Chondrocyte (in vitro differentiated cells): ENCODE results near the gene CD207. TPM values are rescaled to one million over a fixed set of nuclear protein-coding genes. Genes with fewer than 3 reads are reported as not detected.
A peak's percentile ranks its signal among the peaks of the same experiment; 100 is the strongest.

Experiments used
- DNase-seq: peaks from one replicate; pipeline ENCODE4 v3.0.0; 2021; ENCODE audit warnings: mixed read lengths, low spot score
- H3K27ac Mint-ChIP-seq: one replicate; pipeline ENCODE4 v1.8.0; 2021; ENCODE audit warnings: mild to moderate bottlenecking, moderate library complexity, mixed read lengths; ENCODE audit not compliant: unreplicated experiment
- H3K27me3 Mint-ChIP-seq: 2 replicates; pipeline ENCODE4 v1.8.0; 2021; ENCODE audit warnings: low read depth, mixed read lengths
- H3K36me3 Mint-ChIP-seq: 2 replicates; pipeline ENCODE4 v1.8.0; 2021; ENCODE audit warnings: low read depth, mixed read lengths
- H3K4me1 Mint-ChIP-seq: 2 replicates; pipeline ENCODE4 v1.8.0; 2021; ENCODE audit warnings: low read depth, mild to moderate bottlenecking, mixed read lengths
- H3K4me3 Mint-ChIP-seq: one replicate; pipeline ENCODE4 v1.8.0; 2021; ENCODE audit warnings: mild to moderate bottlenecking, moderate library complexity, mixed read lengths; ENCODE audit not compliant: unreplicated experiment
- H3K9me3 Mint-ChIP-seq: 2 replicates; pipeline ENCODE4 v1.8.0; 2021; ENCODE audit warnings: low read depth, mixed read lengths
- total RNA-seq: library from RNA; stranded (reverse); gene quantifications from 3 replicates; pipeline ENCODE4 v1.2.1, GENCODE V29; 2021
- TF ChIP-seq, protein P1 (sequence below): fragments of 200-600 bp; sonication (generic); IDR thresholded peaks from 2 replicates; pipeline ENCODE4 v1.5.0; 2021; ENCODE audit warnings: antibody characterized with exemption, mild to moderate bottlenecking, moderate library complexity

CD207 gene
- total RNA-seq, 1 donor from 2014 or later = not detected

DNA sequence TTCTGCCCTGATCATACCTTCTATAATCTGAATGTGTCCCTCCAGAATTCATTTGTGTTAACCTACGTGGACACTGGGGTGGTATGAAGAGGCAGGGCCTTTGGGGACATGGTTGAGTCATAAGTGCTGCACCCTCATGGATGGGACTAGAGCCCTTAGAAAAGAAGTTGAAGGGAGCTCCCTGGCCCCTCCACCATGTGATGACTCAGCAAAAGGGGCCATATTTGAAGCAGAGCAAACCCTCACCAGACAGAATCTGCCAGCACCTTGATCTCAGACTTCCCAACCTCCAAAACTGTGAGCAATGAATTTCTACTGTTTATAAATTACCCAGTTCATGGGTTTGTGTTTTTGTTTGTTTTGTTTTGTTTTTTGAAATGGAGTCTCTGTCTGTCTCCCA, 33.4 kb upstream of the CD207 start:
- Mint-ChIP-seq H3K27ac (no peak overlapping the region), H3K27me3 (peaks cover 32% of the 10 kb centered on the region), H3K9me3 (no peaks in the 10 kb centered on the region), H3K4me3 (no peak overlapping the region), H3K36me3 (no peaks in the 10 kb centered on the region), H3K4me1 (peaks cover 4% of the 10 kb centered on the region)
- TF ChIP-seq, protein P1, sequence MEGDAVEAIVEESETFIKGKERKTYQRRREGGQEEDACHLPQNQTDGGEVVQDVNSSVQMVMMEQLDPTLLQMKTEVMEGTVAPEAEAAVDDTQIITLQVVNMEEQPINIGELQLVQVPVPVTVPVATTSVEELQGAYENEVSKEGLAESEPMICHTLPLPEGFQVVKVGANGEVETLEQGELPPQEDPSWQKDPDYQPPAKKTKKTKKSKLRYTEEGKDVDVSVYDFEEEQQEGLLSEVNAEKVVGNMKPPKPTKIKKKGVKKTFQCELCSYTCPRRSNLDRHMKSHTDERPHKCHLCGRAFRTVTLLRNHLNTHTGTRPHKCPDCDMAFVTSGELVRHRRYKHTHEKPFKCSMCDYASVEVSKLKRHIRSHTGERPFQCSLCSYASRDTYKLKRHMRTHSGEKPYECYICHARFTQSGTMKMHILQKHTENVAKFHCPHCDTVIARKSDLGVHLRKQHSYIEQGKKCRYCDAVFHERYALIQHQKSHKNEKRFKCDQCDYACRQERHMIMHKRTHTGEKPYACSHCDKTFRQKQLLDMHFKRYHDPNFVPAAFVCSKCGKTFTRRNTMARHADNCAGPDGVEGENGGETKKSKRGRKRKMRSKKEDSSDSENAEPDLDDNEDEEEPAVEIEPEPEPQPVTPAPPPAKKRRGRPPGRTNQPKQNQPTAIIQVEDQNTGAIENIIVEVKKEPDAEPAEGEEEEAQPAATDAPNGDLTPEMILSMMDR = no peak
- DNase-seq = no peak

DNA sequence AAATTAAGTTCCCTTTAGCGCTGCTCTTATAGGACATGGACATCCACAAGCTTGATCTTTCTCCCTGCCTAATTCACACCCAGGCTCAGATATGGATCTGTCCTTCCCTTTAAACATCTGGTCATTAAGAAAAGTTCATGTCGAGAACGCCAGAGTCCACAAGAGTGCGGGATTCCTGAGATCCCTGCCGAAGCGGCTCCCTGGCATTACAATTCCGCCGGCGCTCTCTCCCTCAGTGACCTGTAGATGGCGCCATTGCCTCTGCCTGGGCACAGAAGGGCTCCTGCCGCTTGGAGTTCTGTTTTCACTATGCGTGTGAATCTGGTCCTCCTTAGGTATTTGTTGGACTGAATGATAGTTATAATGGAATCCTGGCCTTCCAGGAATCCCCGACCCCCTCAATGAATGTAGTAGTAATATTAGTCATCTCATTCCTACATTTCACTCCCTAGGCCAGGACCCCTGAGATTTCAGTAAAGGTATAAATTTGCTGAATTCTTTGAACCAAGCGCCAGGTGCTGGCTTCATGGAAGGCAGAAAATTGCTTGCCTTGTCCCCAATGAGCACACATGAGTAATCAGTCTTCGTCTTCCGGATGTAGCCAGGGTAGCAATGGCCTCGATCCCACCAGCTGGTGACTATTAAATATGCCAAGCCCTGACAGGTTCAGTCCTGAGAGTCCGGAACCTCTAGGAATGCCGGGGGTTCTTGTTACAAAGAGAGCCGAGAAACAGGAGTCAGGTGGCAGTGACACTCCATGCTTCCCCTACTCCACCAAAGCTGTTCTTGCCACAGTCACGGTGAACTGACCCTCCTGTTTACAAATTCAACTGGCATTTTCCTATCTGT, 26.4 kb upstream of the CD207 start:
- Mint-ChIP-seq H3K9me3 (no peaks in the 10 kb centered on the region), H3K27ac (no peak overlapping the region), H3K36me3 (no peaks in the 10 kb centered on the region), H3K27me3 (peaks cover 67% of the 10 kb centered on the region), H3K4me3 (no peak overlapping the region), H3K4me1 (peaks cover 4% of the 10 kb centered on the region)
- DNase-seq = no peak
- TF ChIP-seq, protein P1 = peak; percentile 98

DNA sequence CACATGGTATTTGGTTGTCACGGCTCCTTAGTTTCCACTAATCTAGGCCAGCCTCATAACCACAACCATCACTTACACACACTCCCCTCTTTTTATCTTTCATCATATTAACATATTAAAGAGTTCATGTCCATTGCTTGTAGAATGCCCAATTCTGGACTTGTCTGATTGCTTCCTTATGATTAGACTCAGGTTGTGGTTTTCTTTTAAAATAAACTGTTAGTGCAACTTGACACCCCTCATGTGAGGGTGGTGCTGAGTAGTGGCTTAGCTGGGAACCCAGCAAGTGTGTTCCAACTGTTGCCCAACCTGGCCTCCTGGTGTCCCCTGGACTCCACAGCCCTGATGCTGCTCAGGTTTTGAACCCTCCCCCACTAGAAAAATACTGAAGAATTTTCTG, 20.1 kb upstream of the CD207 start:
- no peaks in the 10 kb centered on the region for H3K4me1 Mint-ChIP-seq
- no peaks in the 10 kb centered on the region for H3K9me3 Mint-ChIP-seq
- H3K27me3 Mint-ChIP-seq = peaks cover 60% of the 10 kb centered on the region
- TF ChIP-seq, protein P1 = no peak
- H3K27ac Mint-ChIP-seq = no peak overlapping the region
- H3K36me3 Mint-ChIP-seq = no peaks in the 10 kb centered on the region
- H3K4me3 Mint-ChIP-seq = no peak overlapping the region
- DNase-seq = no peak

DNA sequence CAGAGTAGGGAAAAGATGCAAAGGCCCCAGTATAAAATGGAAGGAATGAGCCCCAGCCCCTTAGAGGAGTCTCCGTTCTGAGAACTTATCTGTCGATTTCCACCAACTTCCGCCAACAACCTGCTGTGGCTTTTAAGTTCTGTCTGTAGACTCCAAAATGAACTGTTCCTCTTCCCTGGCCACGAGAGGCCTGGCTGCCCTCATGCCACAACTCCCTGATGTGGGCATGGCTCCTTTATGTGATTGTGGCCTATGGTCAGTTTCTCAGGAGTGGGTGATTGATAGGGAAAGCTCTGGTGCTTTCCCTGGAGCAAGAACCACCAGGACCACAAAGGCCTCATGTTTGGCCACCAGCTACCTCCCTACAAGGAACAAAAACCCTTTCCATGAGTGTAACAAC, 18.8 kb upstream of the CD207 start:
- Mint-ChIP-seq H3K4me3 (no peak overlapping the region), H3K4me1 (no peaks in the 10 kb centered on the region), H3K27ac (no peak overlapping the region), H3K9me3 (no peaks in the 10 kb centered on the region), H3K36me3 (no peaks in the 10 kb centered on the region), H3K27me3 (peaks cover 53% of the 10 kb centered on the region)
- TF ChIP-seq, protein P1 = no peak
- no peak for DNase-seq

DNA sequence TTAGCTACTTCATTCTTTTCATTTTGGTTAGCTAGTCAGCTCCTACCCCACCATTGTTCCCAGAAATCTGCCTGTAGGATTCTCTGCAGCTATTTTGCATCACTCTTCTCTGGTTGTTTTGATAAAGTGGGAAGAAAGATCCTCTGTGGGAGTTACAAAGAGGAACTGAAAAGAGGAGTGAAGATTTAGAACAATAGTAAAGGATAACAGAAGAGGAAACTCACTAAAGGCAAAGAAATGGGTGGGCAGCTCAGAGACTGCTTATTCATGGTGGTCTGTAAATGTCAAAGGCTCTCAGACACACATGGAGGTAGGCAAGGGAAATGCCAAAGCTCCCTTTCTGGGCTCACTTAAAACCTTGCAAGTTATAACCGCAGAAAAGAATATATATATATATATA, 17.2 kb upstream of the CD207 start:
- H3K36me3 Mint-ChIP-seq = no peaks in the 10 kb centered on the region
- no peaks in the 10 kb centered on the region for H3K4me1 Mint-ChIP-seq
- H3K4me3 Mint-ChIP-seq = no peak overlapping the region
- DNase-seq = no peak
- TF ChIP-seq, protein P1 = no peak
- no peak overlapping the region for H3K27ac Mint-ChIP-seq
- H3K9me3 Mint-ChIP-seq = no peaks in the 10 kb centered on the region
- peaks cover 53% of the 10 kb centered on the region for H3K27me3 Mint-ChIP-seq
